Measurements from ENCODE around the gene ETV6. TPM values are rescaled to one million over a fixed set of nuclear protein-coding genes. Genes with fewer than 3 reads are reported as not detected.

The ETV6 gene
- total RNA-seq, 4 donors from 2014 or later: 17.2 to 28.2 (median 19.3) TPM

GRCh38 chr12:11777962-11778361 lies 128.5 kb downstream of the ETV6 start:
- TF ChIP-seq CTCF (IDR thresholded peaks at IDR 0.05; ENCODE audit: low read depth): no peak

GRCh38 chr12:11778713-11779685 lies 129.5 kb downstream of the ETV6 start:
- no peak for TF ChIP-seq CTCF (IDR thresholded peaks at IDR 0.05; ENCODE audit: low read depth)

- TF ChIP-seq CTCF (IDR thresholded peaks at IDR 0.05; ENCODE audit: low read depth): no peak
Measured at GRCh38 chr12:11780521-11781101, 131.1 kb downstream of the ETV6 start.

- TF ChIP-seq CTCF (IDR thresholded peaks at IDR 0.05; ENCODE audit: low read depth): no peak
Measured at GRCh38 chr12:11782914-11783420, 133.5 kb downstream of the ETV6 start.

- no peak for TF ChIP-seq CTCF (IDR thresholded peaks at IDR 0.05; ENCODE audit: low read depth)
Measured at GRCh38 chr12:11785712-11786111, 136.2 kb downstream of the ETV6 start.

GRCh38 chr12:11786638-11787365 lies 137.3 kb downstream of the ETV6 start:
- no peak for TF ChIP-seq CTCF (IDR thresholded peaks at IDR 0.05; ENCODE audit: low read depth)
